Osteocyte (in vitro differentiated cells): Measurements from ENCODE around the gene VCL. TPM values are rescaled to one million over a fixed set of nuclear protein-coding genes. Genes with fewer than 3 reads are reported as not detected.

Experiments
- DNase-seq: peaks from one replicate; pipeline ENCODE4 v3.0.0; 2021; ENCODE audit warnings: mixed read lengths; ENCODE audit not compliant: unreplicated experiment; ENCODE audit errors: extremely low spot score
- H3K27ac Mint-ChIP-seq: one replicate; pipeline ENCODE4 v1.8.0; 2021; ENCODE audit warnings: mild to moderate bottlenecking, mixed read lengths; ENCODE audit not compliant: unreplicated experiment
- H3K27me3 Mint-ChIP-seq: one replicate; pipeline ENCODE4 v1.8.0; 2021; ENCODE audit warnings: mixed read lengths; ENCODE audit not compliant: unreplicated experiment
- H3K36me3 Mint-ChIP-seq: one replicate; pipeline ENCODE4 v1.8.0; 2021; ENCODE audit warnings: mixed read lengths; ENCODE audit not compliant: unreplicated experiment
- H3K4me1 Mint-ChIP-seq: one replicate; pipeline ENCODE4 v1.8.0; 2021; ENCODE audit warnings: mixed read lengths; ENCODE audit not compliant: unreplicated experiment
- H3K4me3 Mint-ChIP-seq: one replicate; pipeline ENCODE4 v1.8.0; 2021; ENCODE audit warnings: mild to moderate bottlenecking, moderate library complexity, mixed read lengths; ENCODE audit not compliant: unreplicated experiment
- H3K9me3 Mint-ChIP-seq: one replicate; pipeline ENCODE4 v1.8.0; 2021; ENCODE audit warnings: mixed read lengths; ENCODE audit not compliant: unreplicated experiment
- CTCF ChIP-seq: fragments of 200-600 bp; sonication (generic); IDR thresholded peaks from 2 replicates; pipeline ENCODE4 v1.5.0; 2021; ENCODE audit warnings: antibody characterized with exemption, mild to moderate bottlenecking, moderate library complexity
- total RNA-seq: library from RNA; stranded (reverse); gene quantifications from 2 replicates; pipeline ENCODE4 v1.2.1, GENCODE V29; 2021

The VCL gene
- total RNA-seq, 1 donor from 2014 or later, result 338 TPM

GRCh38 chr10:74121368-74121767 lies 123.5 kb downstream of the VCL start:
- peak overlapping the region; percentile 3 for H3K27ac Mint-ChIP-seq
- peaks cover 49% of the 10 kb centered on the region for H3K36me3 Mint-ChIP-seq
- H3K9me3 Mint-ChIP-seq, result no peaks in the 10 kb centered on the region
- peaks cover 28% of the 10 kb centered on the region for H3K4me1 Mint-ChIP-seq
- TF ChIP-seq CTCF, result no peak
- H3K4me3 Mint-ChIP-seq, result no peak overlapping the region
- no peak for DNase-seq
- H3K27me3 Mint-ChIP-seq, result no peaks in the 10 kb centered on the region

- no peaks in the 10 kb centered on the region for H3K27me3 Mint-ChIP-seq
- no peak for TF ChIP-seq CTCF
- no peak overlapping the region for H3K4me3 Mint-ChIP-seq
- no peaks in the 10 kb centered on the region for H3K9me3 Mint-ChIP-seq
- DNase-seq, result no peak
- peaks cover 44% of the 10 kb centered on the region for H3K36me3 Mint-ChIP-seq
- H3K27ac Mint-ChIP-seq, result no peak overlapping the region
- H3K4me1 Mint-ChIP-seq, result peaks cover 28% of the 10 kb centered on the region
Measured at GRCh38 chr10:74122060-74122459, 124.1 kb downstream of the VCL start.

- no peaks in the 10 kb centered on the region for H3K9me3 Mint-ChIP-seq
- DNase-seq, result no peak
- TF ChIP-seq CTCF, result no peak
- H3K4me1 Mint-ChIP-seq, result peaks cover 24% of the 10 kb centered on the region
- no peaks in the 10 kb centered on the region for H3K27me3 Mint-ChIP-seq
- no peak overlapping the region for H3K27ac Mint-ChIP-seq
- peaks cover 37% of the 10 kb centered on the region for H3K36me3 Mint-ChIP-seq
- H3K4me3 Mint-ChIP-seq, result no peak overlapping the region
Measured at GRCh38 chr10:74123081-74123480, 125.2 kb downstream of the VCL start.

- Mint-ChIP-seq H3K36me3 (peaks cover 45% of the 10 kb centered on the region), H3K9me3 (no peaks in the 10 kb centered on the region), H3K27me3 (no peaks in the 10 kb centered on the region), H3K27ac (peak overlapping the region; percentile 3), H3K4me3 (no peak overlapping the region), H3K4me1 (peaks cover 3% of the 10 kb centered on the region)
- no peak for DNase-seq
- TF ChIP-seq CTCF, result no peak
Measured at GRCh38 chr10:74133923-74134820, 136.3 kb downstream of the VCL start.

- no peak for DNase-seq
- TF ChIP-seq CTCF, result no peak
- no peaks in the 10 kb centered on the region for H3K27me3 Mint-ChIP-seq
- peaks cover 3% of the 10 kb centered on the region for H3K4me1 Mint-ChIP-seq
- H3K27ac Mint-ChIP-seq, result no peak overlapping the region
- H3K4me3 Mint-ChIP-seq, result no peak overlapping the region
- no peaks in the 10 kb centered on the region for H3K9me3 Mint-ChIP-seq
- H3K36me3 Mint-ChIP-seq, result peaks cover 42% of the 10 kb centered on the region
Measured at GRCh38 chr10:74135452-74135851, 137.5 kb downstream of the VCL start.
